GM21381 (cell line): ENCODE data around the gene RNASEH2B.
A peak's percentile ranks its signal among the peaks of the same experiment; 100 is the strongest.

ENCODE experiments used
- ATAC-seq: cut with Tn5 transposase; IDR thresholded peaks from one replicate; pipeline ENCODE4 v1.9.1; 2021; ENCODE audit warnings: mild to moderate bottlenecking, moderate library complexity; ENCODE audit not compliant: unreplicated experiment

RNASEH2B gene, protein sequence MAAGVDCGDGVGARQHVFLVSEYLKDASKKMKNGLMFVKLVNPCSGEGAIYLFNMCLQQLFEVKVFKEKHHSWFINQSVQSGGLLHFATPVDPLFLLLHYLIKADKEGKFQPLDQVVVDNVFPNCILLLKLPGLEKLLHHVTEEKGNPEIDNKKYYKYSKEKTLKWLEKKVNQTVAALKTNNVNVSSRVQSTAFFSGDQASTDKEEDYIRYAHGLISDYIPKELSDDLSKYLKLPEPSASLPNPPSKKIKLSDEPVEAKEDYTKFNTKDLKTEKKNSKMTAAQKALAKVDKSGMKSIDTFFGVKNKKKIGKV

DNA sequence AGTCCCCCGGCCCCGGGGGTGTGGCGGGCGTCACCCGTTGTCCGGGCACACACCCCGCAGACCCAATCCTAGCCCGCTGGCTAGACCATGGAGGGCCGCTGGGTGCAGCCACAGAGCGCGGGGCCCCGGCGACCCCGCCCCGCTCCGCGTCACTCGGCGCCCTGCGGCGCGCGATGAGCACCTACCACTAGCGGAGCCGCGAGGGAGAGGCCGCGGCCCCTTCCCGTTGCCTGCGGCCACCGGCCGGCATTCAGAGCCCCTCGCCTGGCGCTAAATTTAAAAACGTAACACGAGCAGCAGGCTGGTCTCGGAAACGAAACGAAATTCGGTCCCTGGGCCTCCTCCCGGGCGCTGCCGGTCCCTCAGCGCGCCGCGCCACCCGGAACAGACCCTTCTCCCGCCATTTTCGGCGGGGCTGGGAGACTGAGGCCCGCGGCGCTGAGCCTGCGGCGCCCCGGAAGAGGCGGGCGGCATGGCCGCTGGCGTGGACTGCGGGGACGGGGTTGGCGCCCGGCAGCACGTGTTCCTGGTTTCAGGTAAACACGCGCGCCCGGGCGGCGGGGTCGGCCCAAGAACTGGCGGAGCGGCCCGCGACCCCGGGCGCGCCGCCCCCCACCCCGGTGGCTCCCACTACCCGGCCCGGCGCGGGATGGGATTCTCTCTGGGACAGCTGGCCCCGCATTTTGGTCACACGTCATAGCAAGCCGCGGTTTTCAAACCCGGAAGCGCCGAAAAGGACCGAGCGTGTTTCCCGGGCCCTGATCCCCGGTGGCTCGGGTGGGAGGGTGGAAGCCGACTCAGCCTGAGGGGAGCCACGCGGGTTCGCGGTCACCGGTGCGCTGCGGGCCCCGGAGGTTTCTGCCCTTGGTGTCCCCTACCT lies at the start of gene RNASEH2B:
Gene RNASEH2B, plus strand, starts transcription at position 187 of the 880 bp plus-strand sequence. Its CDS starts 286 bp downstream, at position 473.
- peak; percentile 75 for ATAC-seq

DNA sequence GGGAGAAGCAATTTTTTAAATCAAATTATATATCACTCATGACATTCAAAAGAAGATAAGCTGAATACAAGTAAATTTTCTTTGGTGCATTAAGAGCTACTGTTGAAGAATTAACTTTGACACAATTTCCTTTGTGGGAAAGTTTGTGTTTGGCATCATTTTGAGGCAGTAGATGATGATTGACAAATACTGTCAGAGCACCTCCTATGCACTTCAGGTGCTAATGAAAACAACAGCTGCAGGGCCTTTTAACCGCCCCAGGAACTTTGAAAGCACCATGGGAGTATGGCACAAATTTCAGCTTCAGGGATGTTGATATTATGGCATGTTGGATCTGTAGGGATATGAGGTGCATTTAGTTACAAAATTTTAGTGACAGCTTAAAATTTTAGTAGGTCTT lies 45.1 kb upstream of the RNASEH2B start:
- no peak for ATAC-seq

DNA sequence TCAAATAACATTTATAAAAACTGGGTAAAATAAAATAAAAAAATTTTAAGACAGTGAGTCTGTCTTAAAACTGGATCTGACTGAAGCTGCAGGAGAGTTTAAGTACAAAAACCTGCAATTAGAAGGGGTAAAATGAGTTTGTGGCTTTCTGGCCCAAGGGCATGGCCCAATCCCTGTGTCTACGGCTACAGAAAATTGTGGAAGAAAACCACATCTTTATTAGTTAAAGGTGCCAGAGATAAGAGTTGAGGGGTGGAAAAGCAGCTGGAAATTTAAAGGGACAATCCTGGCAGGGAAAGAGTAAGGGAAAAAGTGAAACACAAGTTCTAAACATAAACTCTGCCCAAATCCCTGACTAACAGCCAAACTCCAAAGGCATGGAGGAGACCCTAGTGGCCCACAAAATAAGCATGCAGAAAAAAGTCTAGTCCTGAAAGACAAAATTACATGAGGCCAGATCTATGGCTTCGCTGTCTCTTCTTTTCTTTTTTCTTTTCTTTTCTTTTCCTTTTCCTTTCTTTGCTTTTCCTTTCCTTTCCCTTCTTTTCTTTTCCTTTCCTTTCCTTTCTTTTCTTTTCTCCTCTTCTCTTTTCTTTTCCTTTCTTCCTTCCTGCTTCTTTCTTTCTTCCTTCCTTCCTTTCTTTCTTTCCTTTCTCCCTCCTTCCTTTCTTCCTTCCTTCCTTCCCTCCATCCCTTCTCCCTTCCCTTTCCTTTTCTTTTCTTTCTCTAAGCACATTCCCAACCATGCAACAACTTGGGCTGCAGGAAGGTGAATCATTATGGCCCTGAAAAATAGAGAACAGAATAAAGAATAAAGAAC lies 42.6 kb upstream of the RNASEH2B start:
- ATAC-seq: no peak

DNA sequence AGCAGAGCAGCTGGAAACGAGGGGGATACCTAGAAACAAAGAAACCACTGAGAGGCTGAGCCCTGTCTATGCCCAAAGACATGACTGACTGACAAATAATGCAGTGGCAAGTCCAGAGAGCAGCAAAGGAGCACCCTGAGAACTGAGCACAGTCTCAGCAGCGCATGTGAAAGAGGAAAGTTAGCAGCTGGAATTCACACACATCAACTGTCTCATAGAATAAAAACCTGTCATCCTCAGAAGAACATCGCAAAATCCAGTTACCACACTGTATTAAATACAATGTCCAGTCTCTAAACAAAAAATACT lies 42.0 kb upstream of the RNASEH2B start:
- ATAC-seq: no peak

DNA sequence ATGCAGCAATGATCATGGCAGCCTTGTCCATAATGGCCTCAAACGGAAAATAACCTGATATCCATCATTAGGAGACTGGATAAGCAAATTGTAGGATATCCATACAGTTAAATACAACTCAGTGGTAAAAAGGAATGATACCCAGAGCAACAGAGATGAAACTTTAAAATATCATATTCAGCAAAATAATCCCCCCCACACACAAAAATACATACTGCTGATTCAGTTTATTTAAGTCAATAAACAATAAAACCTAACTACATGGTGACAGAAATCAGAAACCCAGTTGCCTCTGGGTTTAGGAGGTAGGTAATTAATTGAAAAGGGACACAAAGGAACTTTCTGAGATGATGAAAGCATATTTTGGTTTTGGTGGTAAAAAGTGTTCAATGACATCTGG lies 38.2 kb upstream of the RNASEH2B start:
- no peak for ATAC-seq

DNA sequence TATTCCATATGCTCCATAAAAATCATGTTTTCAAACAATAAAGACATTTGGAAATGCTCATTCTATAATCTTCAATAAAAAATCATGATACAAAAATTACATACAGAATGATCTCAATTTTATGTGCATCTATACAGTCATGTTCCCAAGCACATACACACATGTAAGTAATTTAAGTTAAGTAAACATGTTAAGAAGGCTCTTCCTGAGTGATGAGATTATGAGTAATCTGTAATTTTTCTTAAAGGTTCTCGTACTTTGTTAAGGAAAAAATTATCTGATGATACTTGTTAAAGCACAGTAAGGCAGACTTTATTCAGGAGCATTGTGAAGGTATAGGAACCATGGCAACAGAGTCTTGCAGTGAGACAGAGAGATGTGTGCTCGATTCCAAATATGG lies 36.1 kb upstream of the RNASEH2B start:
- ATAC-seq: no peak

DNA sequence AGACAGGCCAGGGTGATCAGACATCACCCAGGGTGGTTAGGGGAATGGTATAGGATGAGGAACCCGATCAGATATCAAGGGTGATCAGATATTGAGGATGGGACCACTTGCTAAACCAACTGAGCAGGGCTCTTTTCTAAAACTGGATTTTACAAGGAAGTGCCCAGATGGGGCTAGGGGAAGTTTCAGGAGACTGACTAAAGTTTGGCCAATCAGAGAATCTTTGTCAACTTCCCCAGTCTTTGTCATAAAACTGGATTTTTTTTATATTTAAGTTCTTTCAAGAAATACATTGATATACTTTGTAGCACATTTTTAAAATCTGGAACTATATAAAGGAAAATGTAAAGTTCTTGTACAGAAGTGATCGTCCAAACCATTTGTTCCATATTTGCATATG lies 35.6 kb upstream of the RNASEH2B start:
- ATAC-seq: no peak

DNA sequence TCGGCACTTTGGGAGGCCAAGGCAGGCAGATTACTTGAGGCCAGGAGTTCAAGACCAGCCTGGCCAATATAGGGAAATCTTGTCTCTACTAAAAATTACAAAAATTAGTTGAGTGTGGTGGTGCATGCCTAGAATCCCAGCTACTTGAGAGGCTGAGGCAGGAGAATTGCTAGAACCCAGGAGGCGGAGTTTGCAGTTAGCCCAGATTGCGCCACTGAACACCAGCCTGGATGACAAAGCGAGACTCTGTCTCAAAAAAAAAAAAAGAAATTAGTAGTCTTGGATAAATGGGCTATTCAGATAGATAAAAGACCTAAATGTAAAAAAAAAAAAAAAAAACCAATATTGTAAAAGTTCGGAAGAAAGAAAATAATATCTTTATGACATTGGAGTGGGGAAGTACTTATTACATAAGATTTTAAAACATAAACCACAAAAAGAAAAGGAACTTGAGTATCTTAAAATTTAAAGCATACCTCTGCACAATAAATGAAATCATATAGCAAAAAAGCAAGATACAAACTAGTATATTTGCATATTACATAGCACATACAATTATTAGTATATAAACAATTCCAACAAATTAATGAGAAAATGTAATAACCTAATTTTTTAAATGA lies 26.7 kb upstream of the RNASEH2B start:
- ATAC-seq: no peak

DNA sequence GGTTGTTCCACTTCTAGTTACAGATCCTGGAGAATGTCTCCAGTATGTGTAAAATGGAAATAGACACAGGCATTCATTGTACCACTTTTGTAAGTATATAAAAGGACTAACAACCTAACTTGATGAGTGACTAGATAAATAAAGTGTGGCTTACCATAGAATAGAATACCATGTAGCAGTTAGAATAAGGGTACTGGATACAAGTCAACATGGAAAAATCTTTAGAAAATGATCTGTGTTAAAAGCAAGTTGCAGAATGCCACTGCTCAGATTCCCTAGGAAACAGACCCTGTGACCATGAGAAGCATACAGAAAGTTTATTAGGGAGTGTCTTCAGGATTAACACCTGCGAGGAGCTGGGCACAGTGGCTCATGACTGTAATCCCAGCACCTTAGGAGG lies 25.9 kb upstream of the RNASEH2B start:
- ATAC-seq: no peak

DNA sequence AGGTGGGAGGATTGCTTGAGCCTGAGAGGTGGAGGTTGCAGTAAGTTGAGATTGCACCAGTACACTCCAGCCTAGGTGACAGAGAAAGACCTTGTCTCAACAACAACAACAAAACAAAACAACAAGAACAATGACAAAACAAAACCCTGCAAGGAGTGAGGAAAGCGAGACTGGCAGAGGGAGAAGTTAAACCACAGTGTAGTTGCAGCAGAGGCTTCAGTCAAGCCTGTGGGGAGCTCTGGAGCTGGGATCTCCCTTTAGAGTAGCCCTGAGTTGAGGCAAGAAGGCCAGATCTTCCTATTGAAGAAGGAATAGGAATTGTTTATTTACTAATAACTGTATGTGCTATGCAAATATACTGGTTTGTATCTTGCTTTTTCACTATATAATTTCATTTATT lies 25.3 kb upstream of the RNASEH2B start:
- ATAC-seq: no peak

DNA sequence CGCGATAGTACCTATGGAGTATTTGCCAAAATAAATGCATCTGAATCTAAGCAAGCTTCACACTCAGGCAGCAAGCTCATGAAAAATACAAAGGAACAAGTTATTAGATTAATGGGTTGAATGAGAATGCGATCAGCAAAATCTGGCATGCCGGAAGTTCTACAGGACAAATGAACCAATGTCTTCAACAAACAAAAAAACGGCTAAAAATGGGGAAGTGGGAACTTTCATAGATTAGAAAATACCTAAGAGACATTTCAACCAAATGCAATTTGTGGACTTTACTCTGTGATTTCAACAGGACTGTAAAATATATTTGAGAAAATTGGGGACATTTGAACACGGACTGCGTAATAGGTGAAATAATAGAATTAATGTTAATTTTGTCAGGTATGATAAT lies 22.4 kb upstream of the RNASEH2B start:
- no peak for ATAC-seq

DNA sequence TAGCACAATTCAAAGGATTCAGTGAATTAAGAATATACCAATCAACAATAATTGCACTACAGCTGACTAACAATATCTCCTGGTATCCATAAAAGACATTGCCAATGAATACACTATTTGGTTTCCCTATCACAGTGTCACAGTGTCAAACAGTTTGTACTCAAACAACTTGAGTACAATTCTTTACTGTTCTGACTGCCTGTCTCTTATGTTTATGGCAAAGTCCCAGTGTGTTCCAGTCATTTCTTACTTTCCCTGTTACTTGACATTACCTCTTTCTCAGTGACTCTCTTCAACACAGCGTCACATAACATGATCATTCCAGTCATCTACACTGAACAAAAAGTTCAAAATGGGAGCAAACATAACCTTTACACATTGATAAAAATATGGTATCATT lies 21.2 kb upstream of the RNASEH2B start:
- ATAC-seq: no peak

DNA sequence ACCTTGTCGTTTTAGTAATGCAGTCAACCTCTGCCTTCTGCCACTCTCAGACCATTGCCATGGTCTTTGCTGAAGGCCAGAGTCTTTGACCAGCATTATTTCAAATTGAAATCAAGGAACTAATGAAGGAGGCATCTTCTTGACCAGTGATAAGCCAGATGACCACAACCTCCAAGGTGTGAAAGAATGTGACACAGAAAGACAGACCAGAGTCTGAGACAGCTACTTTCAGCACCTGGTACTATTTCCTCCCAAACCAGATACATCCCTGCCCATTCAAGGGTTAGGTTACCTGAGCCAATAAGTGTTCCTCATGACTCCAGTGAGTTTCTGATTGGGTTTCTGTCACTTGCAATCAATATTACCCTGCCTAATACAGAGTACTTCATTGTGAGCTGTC lies 20.3 kb upstream of the RNASEH2B start:
- peak; percentile 38 for ATAC-seq

DNA sequence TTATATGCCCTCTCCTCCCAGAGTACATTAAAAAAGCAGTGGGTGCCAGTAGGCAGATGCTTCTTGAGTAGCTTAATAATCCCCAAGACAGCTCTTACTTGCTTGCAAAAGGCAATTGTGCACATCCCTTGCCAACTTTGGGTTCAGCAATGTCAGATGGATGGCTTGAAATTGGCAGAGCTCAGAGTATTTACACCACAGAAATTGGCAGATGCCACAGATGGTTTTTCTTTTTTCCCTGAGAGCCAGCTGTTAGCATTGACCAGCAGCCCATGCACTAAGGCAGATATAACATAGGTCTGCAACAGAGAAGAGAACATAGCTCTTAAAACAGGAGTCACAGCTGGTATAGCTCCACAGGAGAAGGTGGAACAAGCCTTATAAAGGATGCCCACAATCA lies 18.4 kb upstream of the RNASEH2B start:
- no peak for ATAC-seq

DNA sequence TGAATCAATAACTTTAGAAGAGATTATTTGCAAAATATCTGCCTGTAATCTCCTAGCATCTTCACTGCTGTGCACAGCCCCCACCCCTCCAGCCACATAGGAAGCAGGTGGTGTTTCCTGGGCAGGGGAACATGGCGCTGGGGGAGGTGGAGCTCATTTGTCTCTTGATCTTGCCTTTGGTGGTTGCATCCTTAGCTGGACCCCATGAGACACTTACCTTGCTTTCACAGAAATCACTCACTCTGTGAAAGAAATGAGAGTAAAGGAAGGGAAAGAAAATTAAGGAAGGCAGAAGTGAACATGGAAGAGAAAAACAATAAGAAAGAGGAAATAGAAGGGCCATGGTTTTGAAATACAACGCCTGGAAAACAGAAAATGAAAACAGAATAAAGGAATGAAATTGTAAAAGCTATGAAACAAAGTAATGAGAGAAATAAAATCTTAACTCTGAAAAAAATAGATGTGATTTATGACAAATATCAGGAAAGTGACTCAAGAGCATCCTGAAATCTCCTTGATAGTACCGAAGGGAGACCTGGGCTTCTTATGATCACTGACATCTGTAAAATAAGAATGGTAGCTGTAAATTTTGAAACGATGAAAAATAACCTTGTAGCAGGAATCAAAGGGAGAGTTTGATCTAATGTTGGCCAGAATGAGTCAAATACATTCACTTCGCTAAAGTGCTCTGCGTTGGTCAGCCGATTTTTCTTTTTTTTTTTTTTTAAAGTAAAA lies 17.2 kb upstream of the RNASEH2B start:
- ATAC-seq: peak; percentile 34

DNA sequence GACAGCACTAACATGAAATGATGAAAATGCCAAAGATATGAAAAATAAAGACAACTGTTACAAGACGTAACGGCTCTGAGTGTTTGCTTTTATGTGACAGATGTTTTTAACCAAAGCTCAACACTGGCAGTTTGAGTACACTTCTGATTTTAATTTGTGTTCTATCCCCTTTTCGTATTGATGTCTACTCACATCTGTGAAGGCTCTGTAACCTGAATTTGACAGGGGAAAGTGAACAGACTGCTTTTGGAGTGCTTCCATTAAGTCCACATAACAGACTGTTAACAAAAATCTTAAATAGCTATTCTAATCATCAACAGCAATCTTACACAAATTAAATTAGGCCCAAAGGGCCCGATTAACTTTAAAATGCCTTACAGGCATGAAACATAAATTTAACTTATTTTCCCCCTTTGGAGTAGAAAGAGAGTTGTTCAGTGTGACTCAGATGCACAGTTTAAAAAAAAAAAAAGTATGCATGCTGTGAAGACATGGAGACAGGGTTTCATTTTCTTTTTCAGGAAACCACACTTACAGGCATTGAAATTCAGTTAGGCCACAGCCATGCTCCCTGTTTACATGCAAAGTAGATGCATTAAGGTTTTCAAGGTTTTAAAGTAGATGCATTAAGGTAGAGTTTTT lies 16.3 kb upstream of the RNASEH2B start:
- ATAC-seq: peak; percentile 69

DNA sequence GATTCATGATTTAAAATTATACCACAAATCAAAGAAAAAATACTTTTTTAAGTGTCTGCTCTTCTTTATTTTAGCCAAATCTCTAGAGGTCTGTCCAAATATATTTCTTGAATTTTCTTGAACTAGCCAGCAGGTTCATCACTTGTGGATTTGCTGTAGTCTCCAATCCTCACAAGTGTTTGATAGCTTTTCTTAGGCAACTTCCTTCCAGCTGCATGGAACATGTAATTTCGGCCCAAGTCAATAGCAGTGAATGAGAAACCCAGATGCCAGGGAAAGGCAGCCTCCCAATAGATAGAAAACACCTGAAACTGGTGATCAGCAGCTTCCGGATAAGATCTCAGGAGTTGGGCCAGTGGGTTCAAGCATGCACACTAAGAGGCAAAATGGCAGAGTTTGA lies 15.6 kb upstream of the RNASEH2B start:
- no peak for ATAC-seq

DNA sequence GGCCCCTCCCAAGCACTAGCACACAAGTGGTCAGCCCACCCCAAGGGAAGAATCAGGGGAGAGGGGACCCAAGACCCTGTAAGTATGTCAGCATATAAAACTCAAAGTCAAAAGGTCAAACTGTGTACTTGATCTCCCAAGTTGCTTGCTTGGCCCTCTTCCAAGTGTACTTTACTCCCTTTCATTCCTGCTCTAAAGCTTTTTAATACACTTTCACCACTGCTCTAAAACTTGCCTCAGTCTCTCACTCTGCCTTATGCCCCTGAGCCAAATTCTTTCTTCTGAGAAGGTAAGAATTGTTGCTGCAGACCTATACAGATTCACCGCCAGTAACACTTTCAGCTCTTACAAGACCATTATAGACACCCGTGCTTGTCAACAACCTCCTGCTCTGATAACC lies 15.1 kb upstream of the RNASEH2B start:
- ATAC-seq: no peak

DNA sequence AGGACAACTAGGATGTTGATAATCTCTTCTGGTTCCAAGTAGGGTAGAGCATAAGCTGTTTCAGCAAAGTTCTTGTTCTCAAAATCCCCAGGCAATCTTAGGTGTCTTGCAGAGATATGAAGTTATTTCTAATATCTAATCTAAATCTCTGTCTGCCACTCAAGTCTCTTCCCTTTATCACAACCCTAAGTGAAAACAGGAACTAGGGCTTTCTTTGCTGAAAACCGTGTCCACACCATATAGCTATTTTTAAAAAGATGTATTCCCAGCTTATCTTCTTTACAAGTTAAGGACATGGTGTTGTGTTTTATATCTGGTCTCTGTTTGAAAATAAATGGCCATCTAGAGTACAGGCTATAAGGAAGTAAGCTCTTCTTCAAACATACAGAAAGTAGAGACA lies 11.3 kb upstream of the RNASEH2B start:
- ATAC-seq: no peak

DNA sequence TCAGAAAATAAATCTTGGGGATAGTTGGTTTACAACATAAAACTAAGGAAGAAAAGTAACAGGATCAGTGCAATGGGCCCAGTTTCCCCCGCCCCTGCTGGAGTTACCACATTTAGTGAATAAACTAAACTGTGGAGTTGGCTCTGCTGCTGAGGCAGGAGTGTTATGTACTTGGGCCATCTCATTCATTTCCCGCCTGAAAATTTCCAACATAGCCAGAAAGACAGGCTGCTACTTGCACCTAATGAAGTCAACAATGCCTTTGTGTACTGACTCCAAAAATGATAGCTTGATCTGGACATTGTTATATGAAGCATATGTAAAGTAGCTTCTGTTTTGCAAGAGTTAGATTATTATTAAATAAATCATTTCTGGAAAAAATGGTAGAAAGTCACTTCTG lies 7.9 kb upstream of the RNASEH2B start:
- no peak for ATAC-seq
